Epithelial cell of esophagus (primary cell): Measurements from ENCODE around the gene CCDC174.

Experiments used
- DNase-seq: peaks from one replicate; pipeline ENCODE4 v3.0.0; 2010; ENCODE audit warnings: low read depth
- H3K4me3 ChIP-seq: 2 replicates; pipeline ENCODE4 v1.5.1; 2011; ENCODE audit warnings: mild to moderate bottlenecking, low read length, control low read depth
- TF ChIP-seq, protein P1 (sequence below): IDR thresholded peaks from 2 replicates; pipeline ENCODE4 v1.5.1; 2011; ENCODE audit warnings: low read depth, mild to moderate bottlenecking, low read length, control low read depth, inconsistent platforms; ENCODE audit not compliant: insufficient read depth; ENCODE audit errors: missing control alignments

The CCDC174 gene

DNA sequence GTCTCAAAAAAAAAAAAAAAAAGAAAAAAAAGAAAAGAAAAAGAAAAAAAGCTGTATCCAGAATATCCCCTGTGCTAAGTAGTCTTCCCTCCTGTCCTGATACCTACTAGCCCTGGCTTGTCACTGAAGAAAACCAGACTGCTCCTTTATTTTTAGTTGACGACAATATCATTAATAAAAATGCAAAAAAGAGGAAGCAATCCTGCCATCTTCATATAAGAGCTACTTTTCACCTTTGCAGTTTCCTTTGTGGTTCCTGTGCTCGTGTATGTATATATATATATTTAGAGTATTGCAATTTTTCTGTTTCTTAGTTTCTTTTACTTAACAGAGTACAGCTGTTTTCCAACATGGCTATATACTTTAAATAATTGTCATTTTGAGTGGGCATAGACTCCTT is 37.0 kb downstream of the CCDC174 start:
- H3K4me3 ChIP-seq: no peak overlapping the region
- no peak for DNase-seq
- TF ChIP-seq, protein P1, sequence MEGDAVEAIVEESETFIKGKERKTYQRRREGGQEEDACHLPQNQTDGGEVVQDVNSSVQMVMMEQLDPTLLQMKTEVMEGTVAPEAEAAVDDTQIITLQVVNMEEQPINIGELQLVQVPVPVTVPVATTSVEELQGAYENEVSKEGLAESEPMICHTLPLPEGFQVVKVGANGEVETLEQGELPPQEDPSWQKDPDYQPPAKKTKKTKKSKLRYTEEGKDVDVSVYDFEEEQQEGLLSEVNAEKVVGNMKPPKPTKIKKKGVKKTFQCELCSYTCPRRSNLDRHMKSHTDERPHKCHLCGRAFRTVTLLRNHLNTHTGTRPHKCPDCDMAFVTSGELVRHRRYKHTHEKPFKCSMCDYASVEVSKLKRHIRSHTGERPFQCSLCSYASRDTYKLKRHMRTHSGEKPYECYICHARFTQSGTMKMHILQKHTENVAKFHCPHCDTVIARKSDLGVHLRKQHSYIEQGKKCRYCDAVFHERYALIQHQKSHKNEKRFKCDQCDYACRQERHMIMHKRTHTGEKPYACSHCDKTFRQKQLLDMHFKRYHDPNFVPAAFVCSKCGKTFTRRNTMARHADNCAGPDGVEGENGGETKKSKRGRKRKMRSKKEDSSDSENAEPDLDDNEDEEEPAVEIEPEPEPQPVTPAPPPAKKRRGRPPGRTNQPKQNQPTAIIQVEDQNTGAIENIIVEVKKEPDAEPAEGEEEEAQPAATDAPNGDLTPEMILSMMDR: no peak

- no peak overlapping the region for H3K4me3 ChIP-seq
- TF ChIP-seq, protein P1: no peak
- DNase-seq: no peak
Measured at GRCh38 chr3:14689247-14689980, 37.9 kb downstream of the CCDC174 start.

DNA sequence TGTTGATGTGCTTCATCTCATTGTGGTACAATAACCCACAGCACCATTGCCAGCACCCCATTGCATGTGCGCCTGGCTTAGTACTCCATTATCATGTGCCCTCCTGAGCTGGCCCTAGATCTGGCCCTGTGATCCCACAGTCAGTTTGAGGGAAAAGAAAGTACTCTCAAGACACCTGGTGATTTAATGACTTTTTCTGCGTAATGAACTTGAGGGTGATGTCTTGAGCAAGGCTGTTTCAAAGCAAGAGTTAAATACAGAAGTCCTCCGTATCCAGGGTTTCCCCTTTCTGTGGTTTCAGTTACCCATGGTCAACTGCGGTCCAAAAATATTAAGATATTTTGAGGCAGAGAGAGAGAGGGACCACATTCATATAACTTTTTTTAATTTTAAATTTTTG is 39.7 kb downstream of the CCDC174 start:
- no peak for DNase-seq
- no peak overlapping the region for H3K4me3 ChIP-seq
- TF ChIP-seq, protein P1: no peak

DNA sequence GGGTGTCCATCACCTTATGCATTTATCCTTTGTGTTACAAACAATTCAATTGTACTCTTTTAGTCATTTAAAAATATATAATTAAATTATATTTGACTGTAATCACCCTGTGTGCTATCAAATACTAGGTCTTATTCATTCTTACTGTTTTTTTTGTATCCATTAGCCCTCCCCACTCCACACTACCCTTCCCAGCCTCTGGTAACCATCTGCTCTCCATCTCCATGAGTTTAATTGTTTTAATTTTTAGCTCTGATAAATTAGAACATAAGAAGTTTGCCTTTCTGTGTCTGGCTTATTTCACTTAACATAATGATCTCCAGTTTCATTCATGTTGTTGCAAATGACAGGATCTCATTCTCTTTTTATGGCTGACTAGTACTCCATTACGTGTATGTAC is 40.2 kb downstream of the CCDC174 start:
- TF ChIP-seq, protein P1: no peak
- DNase-seq: no peak

DNA sequence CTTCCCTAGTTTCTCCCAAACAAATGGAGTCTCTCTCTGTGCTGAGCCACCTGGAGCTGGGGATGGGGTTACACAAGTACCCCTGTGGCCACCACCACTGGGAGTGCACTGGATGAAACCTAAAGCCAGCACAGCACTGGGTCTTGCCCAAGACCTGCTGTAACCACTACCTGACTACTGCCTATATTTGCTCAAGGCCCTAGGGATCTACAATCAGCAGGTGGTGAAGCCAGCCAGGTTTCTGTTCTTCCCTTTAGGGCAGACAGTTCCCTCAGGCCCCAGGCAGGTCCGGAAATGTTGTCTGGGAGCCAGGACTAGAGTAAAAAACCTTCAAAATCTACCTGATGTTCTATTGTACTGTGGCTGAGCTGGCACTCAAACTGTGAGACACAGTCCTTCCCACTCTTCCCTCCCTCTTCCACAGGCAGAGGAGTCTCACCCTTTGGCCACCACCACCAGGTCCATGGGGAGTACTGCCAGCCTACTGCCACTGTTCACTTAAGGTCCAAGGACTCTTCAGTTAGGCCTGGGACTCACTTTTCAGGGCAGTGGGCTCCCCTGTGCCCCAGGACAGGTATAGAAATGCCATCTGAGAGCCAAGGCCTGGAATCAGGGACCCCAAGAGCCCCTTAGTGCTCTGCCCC is 47.2 kb downstream of the CCDC174 start:
- DNase-seq: no peak
- TF ChIP-seq, protein P1: no peak
- no peak overlapping the region for H3K4me3 ChIP-seq

More for the DNA sequence above, 40.2 kb downstream of the CCDC174 start:
- H3K4me3 ChIP-seq: no peak overlapping the region

- TF ChIP-seq, protein P1: no peak
- no peak overlapping the region for H3K4me3 ChIP-seq
- no peak for DNase-seq
Measured at GRCh38 chr3:14699643-14700042, 48.1 kb downstream of the CCDC174 start.
